Heart left ventricle (tissue), 16 donors: ENCODE results near the gene KIF4A. TPM values are rescaled to one million over a fixed set of nuclear protein-coding genes. Genes with fewer than 3 reads are reported as not detected.
"Not testable (repeated sequence)": the region's sequence is repeated elsewhere in the genome, so short reads cannot be mapped to it uniquely, and the experiment has no call there.

Experiments used
- ATAC-seq, 4 donors: fragments of 200-7000 bp; cut with Tn5 transposase; one replicate each; pipeline ENCODE4 v1.9.1; 2020 to 2022; ENCODE audit warnings: moderate library complexity in 4 of 4, mild to moderate bottlenecking in 3 of 4, moderate number of reproducible peaks in 1 of 4
- DNase-seq, 5 donors: peaks; one replicate each; pipeline ENCODE4 v3.0.0-alpha.2; 2020
- H3K27ac ChIP-seq, 12 donors: fragments of 200-600 bp; sonication (generic) in 4 of 12; one replicate each; pipeline versions ENCODE4 v1.5.0 to v1.8.0; 2016 to 2022; ENCODE audit warnings: mild to moderate bottlenecking in 2 of 12
- H3K27me3 ChIP-seq, 9 donors: fragments of 200-600 bp; sonication (generic) in 2 of 9; one replicate each; pipeline versions ENCODE4 v1.5.1 to v1.8.0; 2016 to 2022; ENCODE audit warnings: mild to moderate bottlenecking in 3 of 9
- H3K36me3 ChIP-seq, 9 donors: fragments of 200-600 bp; sonication (generic) in 2 of 9; one replicate each; pipeline versions ENCODE4 v1.5.0 to v1.8.0; 2018 to 2022; ENCODE audit warnings: mild to moderate bottlenecking in 2 of 9
- H3K4me1 ChIP-seq, 12 donors: fragments of 200-600 bp; sonication (generic) in 4 of 12; one replicate each; pipeline versions ENCODE4 v1.5.0 to v1.8.0; 2016 to 2022; ENCODE audit warnings: mild to moderate bottlenecking in 3 of 12
- H3K4me3 ChIP-seq, 12 donors: fragments of 200-600 bp; sonication (generic) in 4 of 12; one replicate each; pipeline versions ENCODE4 v1.5.0 to v1.8.0; 2017 to 2022; ENCODE audit warnings: mild to moderate bottlenecking in 9 of 12, moderate library complexity in 4 of 12
- H3K9me3 ChIP-seq, 12 donors: fragments of 200-600 bp; sonication (generic) in 4 of 12; one replicate each; pipeline versions ENCODE4 v1.5.0 to v1.8.0; 2016 to 2022; ENCODE audit warnings: mild to moderate bottlenecking in 1 of 12
- CTCF ChIP-seq, 12 donors: fragments of 200-600 bp; sonication (generic) in 4 of 12; IDR thresholded peaks; one replicate each; pipeline versions ENCODE4 v1.5.0 to v1.8.0; 2018 to 2022; ENCODE audit warnings: antibody characterized with exemption in 12 of 12, mild to moderate bottlenecking in 5 of 12
- POLR2A ChIP-seq, 2 donors: fragments of 450-650 bp; IDR thresholded peaks; one replicate each; pipeline ENCODE4 v1.6.1; 2017; ENCODE audit warnings: antibody characterized with exemption in 2 of 2, mild to moderate bottlenecking in 2 of 2, moderate library complexity in 2 of 2
- WGBS, 4 donors: extraction: QIAGEN DNeasy Blood & Tissue Kit in 2 of 4; methylation state at CpG; one replicate each; pipeline versions ENCODE4 v1.1.5 to v1.1.7; 2013 to 2018; 5-methylcytosine and 5-hydroxymethylcytosine counted together
- intact Hi-C, 10 donors: fragments of 100-400 bp; cut with DNase I; formaldehyde crosslinking; loops; one replicate each; pipeline versions ENCODE4 v1.11.1 to v1.14.2; 2022
- polyA plus RNA-seq, 2 donors: library from polyadenylated mRNA; stranded (reverse); fragments of 200-250 nt; gene quantifications; one replicate each; pipeline ENCODE4 v1.2.3, GENCODE V29; 2013
- total RNA-seq, 9 donors: library from RNA; depleted of rRNA in 2 of 9; stranded (reverse); fragments of >200 nt in 2 of 9; fragmentation: NEBNext Ultra II Directional in 3 of 9; extraction: Animal tissue kit (Norgen Biotek cat#: 25700) in 3 of 9; gene quantifications; one replicate each; pipeline versions ENCODE4 v1.1.0 to v1.2.4, GENCODE V29; 2016 to 2023
- donor health status: ischemic (EF 13 %, LVEDD 7.1; RV severe dilation, severe dysfunction).
- donor health status: healthy with polysubstance abuse.
- donor health status: DM: no; HTN: yes; CAD: no.
- donor health status: DM: no; HTN: no; CAD: no.
- donor health status: ischemic (EF 25% LVEDD 6.9; RV normal size, moderate dysfunction).
- donor health status: ischemic (EF 25% LVEDD 5.7; RV mildly dilated, moderate dysfunction).
- donor health status: healthy.
- donor health status: DM: yes; HTN: yes; CAD: no.
- donor health status: ischemic (EF 35%, LVEDD 5.7; RV mildly dilated, moderate dysfunction).
- donor health status: nonischemic (EF 11% LVEDD 7.7; RV severe dilation, severe dysfunction).
- donor health status: DM: yes; HTN: yes; CAD: no.
- donor health status: PGD.
- donor health status: ischemic (EF 29% LVEDD 5.4; RV normal size, mild dysfunction).
- donor health status: nonischemic (EF 23%, LVEDD 6.1; RV moderate dilation, normal function).

The KIF4A gene
- total and polyA plus RNA-seq, 11 donors: 0.04 to 4.1 (median 0.18) TPM; not detected in 2

- Histone ChIP-seq H3K27me3 (peaks cover 0 to 4% (median 0%) of the 10 kb centered on the region in 9 donors), H3K9me3 (no peaks in the 10 kb centered on the region), H3K4me3 (no peak overlapping the region), H3K4me1 (no peaks in the 10 kb centered on the region), H3K27ac (no peak overlapping the region), H3K36me3 (no peaks in the 10 kb centered on the region)
- DNase-seq: no peak
- no peak for ATAC-seq
- WGBS, 4 donors: 87 to 98% (median 92%) methylated on average over 4 of the region's 4 CpGs
- intact Hi-C loops: no loop called here
- TF ChIP-seq CTCF (IDR thresholded peaks at IDR 0.05) (no peak), POLR2A (IDR thresholded peaks at IDR 0.05) (no peak)
These were observed 32.9 kb downstream of the KIF4A start for GRCh38 chrX:70322784-70323183.

GRCh38 chrX:70323628-70324027 lies 33.7 kb downstream of the KIF4A start:
- H3K27me3 ChIP-seq, H3K4me3 ChIP-seq, DNase-seq, ATAC-seq, H3K9me3 ChIP-seq, H3K4me1 ChIP-seq, H3K36me3 ChIP-seq, intact Hi-C loops, H3K27ac ChIP-seq: not testable (repeated sequence)
- 84 to 99% (median 94%) methylated on average over 6 of the region's 6 CpGs for WGBS, 4 donors

GRCh38 chrX:70324326-70324725 lies 34.4 kb downstream of the KIF4A start:
- Histone ChIP-seq H3K4me3 (no peak overlapping the region), H3K4me1 (no peaks in the 10 kb centered on the region), H3K27ac (no peak overlapping the region), H3K27me3 (peaks cover 0 to 4% (median 0%) of the 10 kb centered on the region in 9 donors), H3K9me3 (no peaks in the 10 kb centered on the region), H3K36me3 (no peaks in the 10 kb centered on the region)
- WGBS, 4 donors: 88 to 95% (median 91%) methylated on average over 2 of the region's 2 CpGs
- no peak for ATAC-seq
- no peak for DNase-seq
- TF ChIP-seq CTCF (IDR thresholded peaks at IDR 0.05): no peak
- no peak for TF ChIP-seq POLR2A (IDR thresholded peaks at IDR 0.05)
- intact Hi-C loops: no loop called here

GRCh38 chrX:70331161-70331560 lies 41.3 kb downstream of the KIF4A start:
- intact Hi-C loops: no loop called here
- no peak overlapping the region for H3K27ac ChIP-seq
- ATAC-seq (no peak), DNase-seq (no peak)
- WGBS, 4 donors: 55 to 88% (median 70%) methylated on average over 1 of the region's 1 CpG
- no peaks in the 10 kb centered on the region for H3K4me1 ChIP-seq
- no peaks in the 10 kb centered on the region for H3K9me3 ChIP-seq
- no peaks in the 10 kb centered on the region for H3K36me3 ChIP-seq
- TF ChIP-seq CTCF (IDR thresholded peaks at IDR 0.05): no peak
- TF ChIP-seq POLR2A (IDR thresholded peaks at IDR 0.05): no peak
- H3K4me3 ChIP-seq: no peak overlapping the region
- peaks cover 0 to 12% (median 0%) of the 10 kb centered on the region in 9 donors for H3K27me3 ChIP-seq

- DNase-seq (no peak), ATAC-seq (no peak)
- Histone ChIP-seq H3K27ac (no peak overlapping the region), H3K36me3 (no peaks in the 10 kb centered on the region), H3K4me1 (no peaks in the 10 kb centered on the region), H3K27me3 (peaks cover 0 to 7% (median 0%) of the 10 kb centered on the region in 9 donors), H3K4me3 (no peak overlapping the region), H3K9me3 (no peaks in the 10 kb centered on the region)
- WGBS, 4 donors: 86 to 100% (median 93%) methylated on average over 1 of the region's 1 CpG
- TF ChIP-seq CTCF (IDR thresholded peaks at IDR 0.05): no peak
- intact Hi-C loops: no loop called here
These were observed 42.7 kb downstream of the KIF4A start for GRCh38 chrX:70332600-70332999.
